Neural cell (in vitro differentiated cells): ENCODE results near the gene TMEM225.

Source experiments
- EP300 ChIP-seq: fragments of 450-650 bp; conservative IDR thresholded peaks from 2 replicates; pipeline ENCODE4 v1.6.1; 2014; ENCODE audit warnings: antibody characterized with exemption, mild to moderate bottlenecking, moderate library complexity; ENCODE audit not compliant: poor library complexity, severe bottlenecking
- EZH2 ChIP-seq: fragments of 200-600, 300-800 bp; shearing (Covaris generic), sonication (generic); IDR thresholded peaks from 2 replicates; pipeline ENCODE4 v1.6.1; 2014; ENCODE audit warnings: antibody characterized with exemption, low read length, borderline replicate concordance, mild to moderate bottlenecking; ENCODE audit not compliant: insufficient read depth, poor library complexity, severe bottlenecking
- MXI1 ChIP-seq: fragments of 450-650 bp; conservative IDR thresholded peaks from 2 replicates; pipeline ENCODE4 v1.6.1; 2014; ENCODE audit warnings: antibody characterized with exemption, mild to moderate bottlenecking; ENCODE audit not compliant: poor library complexity, severe bottlenecking
- POLR2AphosphoS5 ChIP-seq: IDR thresholded peaks from 2 replicates; pipeline ENCODE4 v1.6.1; 2012
- RAD21 ChIP-seq: fragments of 450-650 bp; conservative IDR thresholded peaks from 2 replicates; pipeline ENCODE4 v1.6.1; 2014; ENCODE audit warnings: antibody characterized with exemption, mild to moderate bottlenecking, moderate library complexity
- TF ChIP-seq, protein P1 (sequence below): fragments of 450-650 bp; IDR thresholded peaks from 2 replicates; pipeline ENCODE4 v1.5.1; 2014; ENCODE audit warnings: antibody characterized with exemption, mild to moderate bottlenecking, moderate library complexity; ENCODE audit not compliant: poor library complexity, severe bottlenecking

DNA sequence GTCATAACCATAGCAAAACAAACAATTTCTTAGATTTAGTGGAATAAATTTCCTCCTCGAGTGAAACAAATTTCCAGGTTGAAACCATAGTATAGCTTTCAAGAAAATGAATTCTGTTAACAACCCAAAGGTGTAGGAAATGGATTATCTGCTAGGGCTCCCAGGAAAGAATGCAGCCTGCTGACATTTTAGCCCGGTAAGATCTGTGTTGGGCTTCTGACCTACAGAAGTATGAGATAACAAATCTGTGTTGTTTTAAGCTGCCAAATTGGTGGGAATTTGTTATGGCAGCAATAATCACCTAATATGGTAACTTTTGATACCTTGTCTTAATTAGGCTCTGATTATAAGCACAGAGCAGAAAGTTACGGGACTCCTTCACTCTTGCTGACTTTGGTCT lies 47.3 kb downstream of the TMEM225 start:
- TF ChIP-seq, protein P1, sequence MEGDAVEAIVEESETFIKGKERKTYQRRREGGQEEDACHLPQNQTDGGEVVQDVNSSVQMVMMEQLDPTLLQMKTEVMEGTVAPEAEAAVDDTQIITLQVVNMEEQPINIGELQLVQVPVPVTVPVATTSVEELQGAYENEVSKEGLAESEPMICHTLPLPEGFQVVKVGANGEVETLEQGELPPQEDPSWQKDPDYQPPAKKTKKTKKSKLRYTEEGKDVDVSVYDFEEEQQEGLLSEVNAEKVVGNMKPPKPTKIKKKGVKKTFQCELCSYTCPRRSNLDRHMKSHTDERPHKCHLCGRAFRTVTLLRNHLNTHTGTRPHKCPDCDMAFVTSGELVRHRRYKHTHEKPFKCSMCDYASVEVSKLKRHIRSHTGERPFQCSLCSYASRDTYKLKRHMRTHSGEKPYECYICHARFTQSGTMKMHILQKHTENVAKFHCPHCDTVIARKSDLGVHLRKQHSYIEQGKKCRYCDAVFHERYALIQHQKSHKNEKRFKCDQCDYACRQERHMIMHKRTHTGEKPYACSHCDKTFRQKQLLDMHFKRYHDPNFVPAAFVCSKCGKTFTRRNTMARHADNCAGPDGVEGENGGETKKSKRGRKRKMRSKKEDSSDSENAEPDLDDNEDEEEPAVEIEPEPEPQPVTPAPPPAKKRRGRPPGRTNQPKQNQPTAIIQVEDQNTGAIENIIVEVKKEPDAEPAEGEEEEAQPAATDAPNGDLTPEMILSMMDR, result no peak
- TF ChIP-seq RAD21, result no peak
- no peak for TF ChIP-seq POLR2AphosphoS5
- no peak for TF ChIP-seq EP300
- TF ChIP-seq EZH2, result no peak
- no peak for TF ChIP-seq MXI1
